ENCODE results near the gene CD9.

The CD9 gene

GRCh38 chr12:6277982-6278438 lies 77.8 kb downstream of the CD9 start:
- DNase-seq = no peak

GRCh38 chr12:6278439-6279255 lies 78.4 kb downstream of the CD9 start:
- peak; percentile 71 for DNase-seq

GRCh38 chr12:6279256-6279628 lies 79.0 kb downstream of the CD9 start:
- no peak for DNase-seq

- no peak for DNase-seq
Observed at GRCh38 chr12:6279631-6280030, 79.4 kb downstream of the CD9 start.

- DNase-seq = no peak
Observed at GRCh38 chr12:6280053-6280469, 79.9 kb downstream of the CD9 start.

GRCh38 chr12:6280672-6281071 lies 80.5 kb downstream of the CD9 start:
- DNase-seq = no peak

GRCh38 chr12:6281081-6281809 lies 81.0 kb downstream of the CD9 start:
- no peak for DNase-seq

- DNase-seq = no peak
Observed at GRCh38 chr12:6282453-6282840, 82.2 kb downstream of the CD9 start.

GRCh38 chr12:6284273-6284672 lies 84.1 kb downstream of the CD9 start:
- DNase-seq = no peak

- no peak for DNase-seq
Observed at GRCh38 chr12:6285063-6285477, 84.9 kb downstream of the CD9 start.

GRCh38 chr12:6285532-6286306 lies 85.5 kb downstream of the CD9 start:
- DNase-seq = no peak
